Thymus (tissue), 11 donors: ENCODE data around the gene C17orf50. TPM values are rescaled to one million over a fixed set of nuclear protein-coding genes. Genes with fewer than 3 reads are reported as not detected.

Source experiments
- DNase-seq, 9 donors: peaks; one replicate each; pipeline ENCODE4 v3.0.0-alpha.2; 2013; ENCODE audit warnings: low spot score in 9 of 9, low read depth in 6 of 9, missing footprints in 1 of 9
- H3K27ac ChIP-seq, 2 donors: one replicate each; pipeline ENCODE4 v1.5.1; 2013; ENCODE audit warnings: control low read depth in 1 of 2, low read depth in 1 of 2, low read length in 1 of 2, mild to moderate bottlenecking in 1 of 2, moderate library complexity in 1 of 2
- H3K27me3 ChIP-seq, 2 donors: one replicate each; pipeline ENCODE4 v1.5.1; 2013; ENCODE audit warnings: low read length in 1 of 2; ENCODE audit not compliant: control insufficient read depth in 2 of 2, insufficient read depth in 1 of 2
- H3K36me3 ChIP-seq, 2 donors: one replicate each; pipeline ENCODE4 v1.5.1; 2013; ENCODE audit warnings: low read length in 1 of 2, mild to moderate bottlenecking in 1 of 2, moderate library complexity in 1 of 2; ENCODE audit not compliant: control insufficient read depth in 2 of 2, insufficient read depth in 2 of 2
- H3K4me1 ChIP-seq, 2 donors: one replicate each; pipeline ENCODE4 v1.5.1; 2013; ENCODE audit warnings: low read length in 2 of 2; ENCODE audit not compliant: control insufficient read depth in 2 of 2, insufficient read depth in 2 of 2
- H3K4me3 ChIP-seq, 2 donors: one replicate each; pipeline ENCODE4 v1.5.1; 2013; ENCODE audit warnings: low read length in 2 of 2, control low read depth in 1 of 2, mild to moderate bottlenecking in 1 of 2
- H3K9me3 ChIP-seq, 2 donors: one replicate each; pipeline ENCODE4 v1.5.1; 2013; ENCODE audit warnings: low read length in 1 of 2, mild to moderate bottlenecking in 1 of 2; ENCODE audit not compliant: control insufficient read depth in 2 of 2, insufficient read depth in 1 of 2
- WGBS: extraction: QIAGEN DNeasy Blood & Tissue Kit; methylation state at CpG from one replicate; pipeline ENCODE4 v1.1.7; 2013; 5-methylcytosine and 5-hydroxymethylcytosine counted together
- polyA plus RNA-seq: library from polyadenylated mRNA; stranded (reverse); fragments of 200-250 nt; gene quantifications from one replicate; pipeline ENCODE4 v1.2.3, GENCODE V29; 2013
- total RNA-seq: library from RNA; stranded (reverse); fragments of 120-200 nt; gene quantifications from one replicate; pipeline ENCODE4 v1.2.4, GENCODE V29; 2013
- donor health status: healthy.

Gene C17orf50
- total and polyA plus RNA-seq, 2 donors, result 0.09 to 0.14 TPM

- Histone ChIP-seq H3K27ac (no peak overlapping the region), H3K4me3 (no peak overlapping the region), H3K36me3 (no peaks in the 10 kb centered on the region), H3K4me1 (peaks cover 0 to 3% of the 10 kb centered on the region in 2 donors), H3K9me3 (no peaks in the 10 kb centered on the region), H3K27me3 (peaks cover 0 to 4% of the 10 kb centered on the region in 2 donors)
- no peak for DNase-seq
- WGBS, result 92% methylated on average over 2 of the region's 2 CpGs
Measured at GRCh38 chr17:35784895-35785294, 24.2 kb downstream of the C17orf50 start.

DNA sequence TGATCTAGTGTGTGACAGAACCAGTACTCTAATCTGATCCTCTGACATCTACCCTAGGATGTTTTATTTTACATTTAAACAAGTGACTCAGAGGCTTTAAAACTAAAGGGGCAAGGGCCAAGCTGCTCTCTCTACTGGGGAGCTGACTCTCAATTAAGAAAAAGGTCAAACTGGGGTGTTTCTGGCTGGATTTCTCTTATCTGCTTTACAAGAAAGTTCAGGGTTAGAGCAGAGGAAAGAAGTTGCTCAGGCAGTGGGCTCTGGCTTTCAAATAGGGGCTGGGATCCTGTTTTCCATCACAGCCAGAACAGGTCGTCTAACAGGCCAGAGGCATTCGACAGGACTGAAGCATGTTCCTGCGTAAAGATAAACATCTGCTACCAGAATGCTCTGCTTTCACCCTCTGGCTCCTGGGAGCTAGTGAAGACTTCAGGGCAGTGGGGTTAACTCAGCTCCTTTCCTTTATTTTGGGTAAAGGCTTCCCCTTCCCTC lies 26.3 kb downstream of the C17orf50 start:
- DNase-seq, result no peak

DNA sequence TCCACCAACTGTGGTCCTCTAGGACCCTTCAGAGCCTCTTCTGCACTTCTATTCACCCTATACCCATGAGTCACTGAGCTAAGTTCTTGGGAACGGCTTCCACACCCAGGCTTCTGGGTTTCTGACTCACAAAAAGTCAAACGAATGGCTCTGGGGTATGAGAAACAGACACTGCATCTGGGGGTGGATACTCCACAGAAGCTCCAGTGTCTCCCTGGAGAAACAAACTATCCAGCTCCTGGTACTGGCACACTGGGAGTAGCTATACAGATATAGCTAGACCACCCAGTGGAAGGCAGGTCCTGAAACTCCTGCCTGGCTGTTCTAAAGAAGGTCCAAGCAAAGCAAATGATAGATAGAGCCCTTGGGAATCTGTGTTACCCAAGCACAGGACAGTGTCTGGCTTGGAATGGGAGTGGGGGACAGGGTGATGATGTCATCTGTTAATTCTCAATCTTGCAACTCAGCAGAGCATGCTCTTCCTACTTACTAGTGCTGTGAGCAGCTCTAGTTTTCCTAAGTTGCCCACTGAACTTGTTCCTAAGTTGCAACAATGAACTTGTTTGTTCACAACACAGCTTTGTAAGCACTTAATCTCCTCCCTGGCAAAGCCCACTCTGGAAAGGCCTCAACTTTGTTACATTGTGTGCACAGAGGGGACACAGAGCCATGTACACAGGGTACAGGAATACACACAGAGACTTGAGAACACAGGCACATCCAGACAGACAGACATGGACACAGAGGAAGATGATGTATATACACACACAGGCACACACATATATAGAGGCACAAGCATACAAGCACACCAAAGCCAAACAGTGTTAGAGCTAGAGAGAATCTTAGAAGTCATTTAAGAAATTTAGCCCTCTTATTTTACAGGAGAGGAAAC lies 28.0 kb downstream of the C17orf50 start:
- DNase-seq, result no peak
- no peaks in the 10 kb centered on the region for H3K9me3 ChIP-seq
- no peak overlapping the region for H3K27ac ChIP-seq
- peaks cover 9 to 20% of the 10 kb centered on the region in 2 donors for H3K27me3 ChIP-seq
- no peaks in the 10 kb centered on the region for H3K36me3 ChIP-seq
- H3K4me1 ChIP-seq, result peaks cover 0 to 3% of the 10 kb centered on the region in 2 donors
- H3K4me3 ChIP-seq, result no peak overlapping the region
- WGBS, result 86% methylated on average over 2 of the region's 2 CpGs

More for the DNA sequence above, 26.3 kb downstream of the C17orf50 start:
- Histone ChIP-seq H3K27me3 (peaks cover 0 to 8% of the 10 kb centered on the region in 2 donors), H3K4me3 (no peak overlapping the region), H3K36me3 (no peaks in the 10 kb centered on the region), H3K27ac (no peak overlapping the region), H3K4me1 (peaks cover 0 to 3% of the 10 kb centered on the region in 2 donors), H3K9me3 (no peaks in the 10 kb centered on the region)
- 79% methylated on average over 3 of the region's 3 CpGs for WGBS

DNA sequence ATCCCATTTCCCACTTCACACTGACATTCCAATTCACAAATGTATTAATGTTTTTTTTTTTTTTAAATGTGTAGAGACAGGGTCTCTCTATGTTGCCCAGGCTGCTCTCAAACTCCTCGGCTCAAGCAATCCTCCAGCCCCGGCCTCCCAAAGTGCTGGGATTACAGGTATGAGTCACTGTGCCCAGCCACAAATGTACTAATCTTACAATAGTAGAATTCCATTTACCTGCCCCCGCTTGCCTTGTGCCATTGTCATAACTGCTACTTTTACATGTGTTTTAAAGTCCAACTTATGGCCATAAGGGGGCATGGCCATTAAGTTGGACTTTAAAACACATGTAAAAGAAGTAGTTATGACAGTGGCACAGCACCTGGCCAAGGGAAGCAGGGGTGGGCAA lies 30.2 kb downstream of the C17orf50 start:
- Histone ChIP-seq H3K27ac (no peak overlapping the region), H3K4me3 (no peak overlapping the region), H3K27me3 (peaks cover 25 to 42% of the 10 kb centered on the region in 2 donors), H3K4me1 (peaks cover 7 to 8% of the 10 kb centered on the region in 2 donors), H3K36me3 (no peaks in the 10 kb centered on the region), H3K9me3 (no peaks in the 10 kb centered on the region)
- DNase-seq, result no peak
- 96% methylated on average over 3 of the region's 3 CpGs for WGBS

GRCh38 chr17:35791681-35792350 lies 31.1 kb downstream of the C17orf50 start:
- Histone ChIP-seq H3K9me3 (no peaks in the 10 kb centered on the region), H3K36me3 (no peaks in the 10 kb centered on the region), H3K27me3 (peaks cover 30 to 51% of the 10 kb centered on the region in 2 donors), H3K4me1 (peaks cover 7 to 8% of the 10 kb centered on the region in 2 donors), H3K27ac (no peak overlapping the region), H3K4me3 (no peak overlapping the region)
- DNase-seq, result no peak
- WGBS, result 92% methylated on average over 9 of the region's 9 CpGs

DNA sequence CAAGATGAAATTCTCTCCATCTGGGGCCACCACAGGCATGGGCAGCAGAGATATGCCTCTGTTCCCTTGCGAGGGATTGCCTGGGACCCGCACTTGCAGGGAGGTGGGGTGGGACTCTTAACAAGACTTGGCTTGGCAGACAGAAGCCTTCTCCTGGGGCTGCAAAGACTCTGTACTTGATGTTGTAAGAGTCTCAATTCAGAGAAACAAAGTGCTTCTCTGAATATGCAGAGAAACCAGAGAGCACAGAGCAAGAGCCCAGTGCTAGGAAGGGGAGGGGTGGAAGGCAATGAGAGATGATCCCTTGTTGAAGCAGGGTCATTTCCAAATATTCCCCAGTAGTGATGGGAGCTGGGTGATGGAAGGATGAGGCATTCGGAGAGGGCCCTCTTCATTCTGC lies 32.6 kb downstream of the C17orf50 start:
- WGBS, result 94% methylated on average over 3 of the region's 3 CpGs

GRCh38 chr17:35795007-35795870 lies 34.6 kb downstream of the C17orf50 start, which contains the start of gene MMP28:
Gene MMP28, minus strand, starts transcription at chr17:35795641. Its CDS starts 264 bp downstream, at chr17:35795377.
- peak in 2 of 9 donors; percentile 26 to 52 for DNase-seq
- no peaks in the 10 kb centered on the region for H3K9me3 ChIP-seq
- no peaks in the 10 kb centered on the region for H3K36me3 ChIP-seq
- under 1% methylated on average over 89 of the region's 89 CpGs for WGBS
- H3K4me3 ChIP-seq, result peak within 1 kb of the TSS; percentile 5 to 46
- H3K27me3 ChIP-seq, result peaks cover 31 to 63% of the 10 kb centered on the region in 2 donors
- no peak within 1 kb of the TSS for H3K27ac ChIP-seq
- H3K4me1 ChIP-seq, result peaks cover 7 to 8% of the 10 kb centered on the region in 2 donors

More for the DNA sequence above, 32.6 kb downstream of the C17orf50 start:
- DNase-seq, result no peak
- Histone ChIP-seq H3K36me3 (no peaks in the 10 kb centered on the region), H3K27me3 (peaks cover 31 to 65% of the 10 kb centered on the region in 2 donors), H3K27ac (no peak overlapping the region), H3K4me1 (peaks cover 7 to 8% of the 10 kb centered on the region in 2 donors), H3K4me3 (no peak overlapping the region), H3K9me3 (no peaks in the 10 kb centered on the region)

DNA sequence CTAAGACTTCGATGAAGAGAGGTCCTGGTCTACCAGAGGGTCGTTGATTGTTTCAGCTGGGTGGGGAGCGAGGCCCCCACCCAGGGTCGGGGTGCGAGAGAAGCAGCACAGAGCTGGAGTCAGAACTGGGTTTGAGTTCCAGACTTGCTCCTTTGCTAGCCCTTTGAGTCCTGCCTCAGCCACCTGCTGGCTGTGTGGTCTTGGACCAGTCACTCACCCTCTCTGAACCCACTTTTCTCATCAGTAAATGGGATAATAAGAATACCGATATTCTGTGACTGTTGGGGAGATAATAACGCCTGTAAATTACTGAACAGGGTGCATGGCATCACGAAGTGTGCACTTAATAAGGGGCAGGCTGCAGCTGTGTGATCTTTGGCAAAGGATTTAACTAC lies 35.2 kb downstream of the C17orf50 start:
- Histone ChIP-seq H3K27me3 (peaks cover 31 to 63% of the 10 kb centered on the region in 2 donors), H3K9me3 (no peaks in the 10 kb centered on the region), H3K4me1 (peaks cover 7 to 8% of the 10 kb centered on the region in 2 donors), H3K4me3 (peak overlapping the region in 1 of 2 donors; percentile 46), H3K36me3 (no peaks in the 10 kb centered on the region), H3K27ac (no peak overlapping the region)
- no peak for DNase-seq
- whole genome bisulfite sequencing, result 46% methylated on average over 8 of the region's 8 CpGs
